GM10248 (cell line): ENCODE data around the gene MIB2.

Experiments used
- CTCF ChIA-PET: fragments of 300-600 bp; sonication (Branson Sonifier 250); formaldehyde crosslinking; extraction: SDS; loops from one replicate; lab custom pipeline; 2021; ENCODE audit warnings: antibody characterized with exemption; lab: Yijun Ruan, JAX
- POLR2A ChIA-PET: fragments of 350-650 bp; sonication (Branson Sonifier 250); formaldehyde crosslinking; extraction: SDS; loops from one replicate; lab custom pipeline; 2020; ENCODE audit warnings: antibody characterized with exemption; lab: Yijun Ruan, JAX
- DNase-seq: peaks from one replicate; pipeline ENCODE4 v3.0.0; 2012; ENCODE audit errors: extremely low spot score
- CTCF ChIP-seq: IDR thresholded peaks from 2 replicates; pipeline ENCODE4 v1.5.1; 2012; ENCODE audit warnings: mild to moderate bottlenecking, low read depth; ENCODE audit errors: extremely low read depth, missing control alignments, control extremely low read depth

The MIB2 gene

GRCh38 chr1:1598720-1599029 lies 16.6 kb upstream of the MIB2 start:
- POLR2A ChIA-PET: no interaction called here
- CTCF ChIA-PET: interaction anchor here (1.7 kb wide), 1 partner anchor 13 kb away, joined by 5 read pairs; no protein-coding TSS in a partner anchor
- no peak for TF ChIP-seq CTCF
- DNase-seq: no peak

- ChIA-PET POLR2A (no interaction called here), CTCF (no interaction called here)
- TF ChIP-seq CTCF: peak; percentile 31
- DNase-seq: no peak
These were observed 16.0 kb upstream of the MIB2 start for GRCh38 chr1:1599030-1599934.

- POLR2A ChIA-PET: interaction anchor here (0.5 kb wide), 1 partner anchor 52 kb away, joined by 5 read pairs; no protein-coding TSS in a partner anchor
- CTCF ChIA-PET: no interaction called here
- TF ChIP-seq CTCF: no peak
- no peak for DNase-seq
These were observed 15.1 kb upstream of the MIB2 start, which contains the start of gene FNDC10 for GRCh38 chr1:1599935-1600860. TSS of gene FNDC10 (minus strand) at chr1:1600135. CDS start at chr1:1600015, 120 bp downstream.

GRCh38 chr1:1600861-1601563 lies 14.3 kb upstream of the MIB2 start:
- ChIA-PET CTCF (no interaction called here), POLR2A (interaction anchor here (0.5 kb wide), 1 partner anchor 52 kb away, joined by 5 read pairs; no protein-coding TSS in a partner anchor)

GRCh38 chr1:1601564-1602303 lies 13.6 kb upstream of the MIB2 start:
- POLR2A ChIA-PET: no interaction called here
- no peak for TF ChIP-seq CTCF
- CTCF ChIA-PET: interaction anchor here (1.3 to 1.9 kb wide), 4 partner anchors 10 to 20 kb away, joined by 3 to 6 read pairs (median 4); no protein-coding TSS in a partner anchor
- no peak for DNase-seq

More at GRCh38 chr1:1600861-1601563, 14.3 kb upstream of the MIB2 start:
- no peak for TF ChIP-seq CTCF
- DNase-seq: no peak
